ENCODE data around the gene TRAM2.

DNA sequence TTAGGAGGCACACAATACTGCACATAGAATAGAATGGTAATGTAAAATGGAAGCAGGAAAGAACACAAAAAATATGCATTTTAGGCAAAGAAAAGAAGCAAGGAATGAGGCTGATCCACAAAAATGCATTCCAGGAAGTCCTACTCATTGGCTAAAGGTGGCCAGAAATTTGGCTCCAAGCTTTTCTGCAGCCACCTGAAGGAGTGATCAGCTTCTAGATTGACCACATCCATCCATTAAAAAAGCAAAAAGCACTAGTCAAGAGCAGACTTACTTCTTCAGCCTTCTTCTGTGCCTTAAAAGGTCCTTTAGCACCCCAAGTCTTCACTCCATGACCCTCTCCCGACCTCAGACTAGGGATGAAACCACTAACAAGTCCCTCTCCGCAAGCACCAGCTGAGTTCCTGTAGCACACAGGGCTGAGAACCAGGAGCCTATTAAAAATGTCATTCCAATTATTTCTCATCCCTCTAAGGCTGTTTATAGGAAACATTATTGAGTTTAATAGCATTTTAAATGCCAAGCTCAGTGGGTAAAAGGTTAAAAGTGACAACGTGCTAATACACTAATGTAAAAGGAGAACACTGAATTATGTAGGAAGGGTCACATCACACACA lies 36.5 kb downstream of the TRAM2 start:
- TF ChIP-seq POLR2A (IDR thresholded peaks at IDR 0.05; ENCODE audit: low read depth, low read length) (no peak), TAF1 (IDR thresholded peaks at IDR 0.05; ENCODE audit: borderline replicate concordance, low read depth, low read length) (no peak)
